NOMO-1 treated with DMSO at 0.1 percent for 48 hours (cell line): ENCODE results near the gene CTDP1.

ENCODE experiments used
- DNase-seq: peaks from one replicate; lab custom pipeline; 2025; ENCODE audit not compliant: unreplicated experiment; lab: John Stamatoyannopoulos, UW

CTDP1 gene

DNA sequence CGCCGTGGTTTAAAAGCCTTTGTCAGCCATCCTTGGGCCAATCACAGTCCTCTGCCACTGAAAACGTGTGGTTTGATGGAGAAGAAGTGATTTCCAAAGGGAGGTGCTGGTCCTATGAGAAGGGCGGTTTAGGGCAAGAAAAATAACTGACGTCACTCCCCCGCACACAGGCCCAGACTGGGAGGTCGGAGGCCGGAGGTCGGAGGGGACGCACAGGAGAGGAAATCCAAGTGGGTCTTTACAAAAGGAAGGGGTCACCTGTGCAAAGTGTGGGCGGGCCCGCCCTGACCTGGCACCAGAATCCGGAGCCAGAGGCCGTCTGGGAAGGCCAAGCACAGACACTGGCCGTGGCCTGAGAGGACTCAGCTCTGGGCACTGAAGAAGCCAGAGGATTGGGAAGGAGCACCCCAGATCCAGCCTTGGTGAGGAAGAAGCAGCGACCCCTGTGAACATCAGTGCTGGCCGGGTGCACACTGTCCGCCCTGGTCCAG, 100.1 kb downstream of the CTDP1 start:
- DNase-seq, result no peak

DNA sequence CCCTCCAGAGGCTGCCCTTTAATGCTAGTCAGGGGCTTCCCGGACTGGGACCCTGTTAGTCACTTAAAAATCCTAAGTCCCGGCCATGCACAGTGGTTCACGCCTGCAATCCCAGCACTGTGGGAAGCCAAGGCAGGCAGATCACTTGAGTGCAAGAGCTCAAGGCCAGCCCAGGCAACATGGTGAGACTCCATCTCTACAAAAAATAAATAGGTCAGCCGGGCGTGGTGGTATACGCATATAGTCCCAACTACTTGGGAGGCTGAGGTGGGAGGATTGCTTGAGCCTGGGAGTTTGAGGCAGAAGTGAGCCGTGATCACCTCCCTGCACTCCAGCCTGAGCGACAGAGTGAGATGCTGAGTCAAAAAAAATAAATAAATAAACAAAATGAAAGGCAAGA, 100.9 kb downstream of the CTDP1 start:
- no peak for DNase-seq

DNA sequence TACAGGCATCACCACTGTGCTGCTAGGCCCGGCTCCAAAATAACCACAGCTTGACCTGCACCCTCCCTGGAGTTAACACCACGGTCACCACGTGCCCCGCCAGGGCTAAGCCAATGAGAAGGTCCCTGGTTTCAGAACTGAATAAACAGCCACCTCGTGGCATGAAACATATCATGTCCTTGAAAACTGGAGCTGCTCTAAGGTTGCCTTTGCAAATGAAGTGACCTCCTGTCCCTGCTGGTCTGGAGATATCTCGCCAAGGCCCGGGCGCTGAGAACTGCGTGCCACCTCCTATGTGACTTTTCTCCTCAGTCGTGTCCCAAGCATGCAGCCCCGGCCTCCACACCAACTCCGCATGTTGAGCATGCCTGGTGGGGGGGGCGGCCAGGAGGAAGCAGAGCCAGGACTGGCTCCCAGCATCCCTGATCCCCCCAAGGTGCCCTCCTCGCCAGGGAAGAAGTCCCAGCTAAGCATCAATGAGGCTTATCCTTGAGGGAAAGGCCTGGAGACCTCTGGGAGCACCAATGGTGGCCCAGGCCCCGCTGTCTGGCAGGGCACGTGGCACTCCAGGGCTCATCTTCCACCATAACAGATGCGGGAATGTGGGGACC, 101.8 kb downstream of the CTDP1 start:
- no peak for DNase-seq

DNA sequence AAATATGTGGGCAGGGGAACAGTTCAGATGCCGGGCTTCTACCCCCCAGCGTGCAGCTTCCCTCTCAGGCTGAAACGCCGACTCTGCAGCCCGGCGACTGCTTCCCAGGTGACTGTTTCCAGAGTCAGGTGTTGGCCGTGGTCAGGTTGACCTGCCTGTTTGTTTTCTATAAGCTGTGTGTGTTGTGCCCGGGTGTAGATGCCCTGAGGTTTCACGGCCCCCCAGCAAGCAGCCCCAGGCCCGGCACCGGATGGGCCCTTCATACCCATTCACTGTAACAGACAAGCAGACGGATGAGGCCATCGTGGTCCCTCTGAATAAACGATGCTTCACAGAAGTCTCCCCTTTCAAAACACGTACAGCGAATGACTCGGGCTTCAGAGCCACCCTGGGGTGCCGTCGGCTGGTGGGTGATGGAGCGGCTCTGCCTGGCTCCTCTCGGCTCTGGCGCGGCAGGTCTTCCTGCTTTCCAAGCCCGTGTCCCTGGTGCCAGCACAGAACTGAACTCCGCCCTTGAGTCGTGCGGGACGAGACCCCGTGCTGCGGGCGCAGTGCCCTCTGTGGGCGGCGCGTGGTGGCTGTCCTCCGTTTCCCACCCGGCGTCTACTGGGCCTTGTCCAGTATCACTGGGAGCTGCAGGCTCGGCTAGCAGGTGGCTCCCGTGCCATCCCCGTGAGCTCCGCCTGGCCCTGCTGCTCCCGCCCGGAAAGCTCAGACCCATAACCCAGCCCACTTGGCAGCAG, 103.1 kb downstream of the CTDP1 start:
- no peak for DNase-seq

DNA sequence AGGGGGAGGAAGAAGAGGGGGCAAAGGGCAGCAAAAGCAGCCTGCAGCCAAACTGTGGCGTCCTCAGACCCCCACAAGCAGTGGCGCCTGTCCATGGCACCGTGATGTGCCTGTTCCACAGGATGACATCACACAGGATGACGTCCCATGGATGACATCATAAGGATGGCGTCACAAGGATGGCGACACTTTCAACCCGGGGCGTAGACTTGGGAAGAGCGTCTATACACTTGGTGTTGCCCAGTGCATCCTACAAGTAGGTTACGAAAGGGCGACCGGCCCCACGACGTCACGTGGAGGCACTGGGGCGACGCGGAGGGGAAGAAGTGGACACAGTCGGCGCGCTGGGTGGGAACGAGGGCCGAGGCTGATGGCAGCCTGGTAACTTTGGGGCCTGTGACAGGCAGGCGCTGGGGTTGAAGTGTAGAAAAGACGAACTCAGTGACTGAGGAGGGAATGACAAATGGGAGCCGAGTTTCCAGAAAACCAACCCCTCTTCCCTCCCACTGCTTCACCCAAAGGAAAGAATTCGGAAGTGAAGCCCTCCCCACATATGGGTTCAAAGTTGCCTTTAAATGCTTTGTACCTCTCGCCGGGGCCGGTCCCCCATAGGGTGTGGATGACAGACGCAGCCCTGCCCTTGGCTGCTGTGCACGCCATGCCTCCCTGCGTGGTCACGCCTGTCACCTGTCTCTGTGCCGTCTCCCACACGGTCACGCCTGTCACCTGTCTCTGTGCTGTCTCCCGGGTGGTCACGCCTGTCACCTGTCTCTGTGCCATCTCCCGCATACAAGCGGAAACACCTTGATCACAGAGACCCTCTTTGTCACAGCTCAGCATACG, 104.7 kb downstream of the CTDP1 start:
- DNase-seq, result no peak

DNA sequence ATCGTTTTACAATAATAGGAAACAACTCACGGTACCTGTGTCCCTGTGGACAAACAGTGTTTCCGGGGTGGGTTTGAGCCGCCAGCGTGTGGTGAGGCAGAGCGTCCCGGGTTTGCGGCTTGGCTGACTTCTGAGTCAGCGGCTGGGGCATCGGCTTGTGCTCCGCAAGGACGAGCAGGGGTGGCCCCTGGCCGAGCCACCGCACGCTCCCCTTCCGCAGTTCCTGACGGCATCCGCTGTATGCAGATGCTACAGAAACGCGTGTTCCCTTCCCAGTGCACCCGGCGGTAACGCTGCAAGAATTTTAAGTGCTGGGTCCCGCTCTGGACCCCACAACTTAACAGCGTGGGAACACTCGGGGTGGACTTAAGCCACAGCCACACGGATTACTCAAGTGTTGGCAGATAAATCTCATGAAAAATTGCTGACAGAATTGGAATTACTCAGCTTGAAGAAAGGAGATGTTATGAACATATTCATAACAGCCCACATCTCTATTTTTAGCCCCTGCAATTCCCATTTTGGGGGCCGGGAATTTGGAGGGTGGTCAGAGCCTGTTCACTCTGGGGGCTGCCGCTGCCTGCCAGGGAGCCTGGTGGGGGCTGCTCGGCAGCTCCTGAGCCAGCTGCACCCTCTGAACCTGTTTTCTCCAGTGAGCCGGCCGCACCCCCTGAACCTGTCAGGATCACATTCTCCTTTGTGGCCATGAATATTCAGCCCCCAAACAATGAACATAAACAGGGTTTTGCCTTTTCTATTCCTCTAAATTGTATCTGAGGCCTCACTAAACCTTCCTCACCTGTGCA, 105.6 kb downstream of the CTDP1 start:
- no peak for DNase-seq

DNA sequence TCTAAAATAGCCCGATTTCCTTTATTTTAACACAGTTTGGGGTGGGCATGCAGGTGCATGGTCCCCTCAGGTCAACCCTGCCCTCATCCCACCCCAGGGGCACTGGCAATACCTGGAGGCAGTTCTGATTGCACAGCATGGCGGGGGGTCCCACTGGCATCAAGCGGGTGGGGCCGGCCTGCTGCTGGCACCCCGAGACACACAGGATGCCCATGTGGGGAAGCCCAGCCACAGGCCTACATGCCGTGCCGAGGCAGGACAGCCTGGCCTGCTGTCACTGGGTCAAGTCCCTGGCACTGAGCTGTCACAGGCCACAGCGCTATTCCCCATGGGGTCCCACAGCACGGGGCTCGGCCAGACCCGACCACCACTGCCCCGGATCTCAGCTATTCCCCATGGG, 106.2 kb downstream of the CTDP1 start:
- DNase-seq, result no peak

DNA sequence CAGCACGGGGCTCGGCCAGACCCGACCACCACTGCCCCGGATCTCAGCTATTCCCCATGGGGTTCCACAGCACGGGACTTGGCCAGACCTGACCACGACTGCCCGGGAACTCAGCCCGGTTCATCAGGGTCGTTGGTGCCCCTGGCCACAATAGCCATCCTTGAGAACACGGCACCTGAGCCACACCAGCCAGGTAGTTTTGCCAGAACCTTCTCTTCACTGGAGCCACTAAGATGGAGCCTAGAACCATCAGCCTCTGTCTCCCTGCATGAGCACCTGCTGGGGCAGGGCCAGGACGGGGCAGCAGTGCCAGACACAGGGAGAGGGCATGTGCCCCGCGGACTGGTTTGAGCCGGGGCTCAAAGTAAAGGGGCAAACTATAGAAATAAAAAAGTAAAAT, 106.7 kb downstream of the CTDP1 start:
- DNase-seq, result no peak

DNA sequence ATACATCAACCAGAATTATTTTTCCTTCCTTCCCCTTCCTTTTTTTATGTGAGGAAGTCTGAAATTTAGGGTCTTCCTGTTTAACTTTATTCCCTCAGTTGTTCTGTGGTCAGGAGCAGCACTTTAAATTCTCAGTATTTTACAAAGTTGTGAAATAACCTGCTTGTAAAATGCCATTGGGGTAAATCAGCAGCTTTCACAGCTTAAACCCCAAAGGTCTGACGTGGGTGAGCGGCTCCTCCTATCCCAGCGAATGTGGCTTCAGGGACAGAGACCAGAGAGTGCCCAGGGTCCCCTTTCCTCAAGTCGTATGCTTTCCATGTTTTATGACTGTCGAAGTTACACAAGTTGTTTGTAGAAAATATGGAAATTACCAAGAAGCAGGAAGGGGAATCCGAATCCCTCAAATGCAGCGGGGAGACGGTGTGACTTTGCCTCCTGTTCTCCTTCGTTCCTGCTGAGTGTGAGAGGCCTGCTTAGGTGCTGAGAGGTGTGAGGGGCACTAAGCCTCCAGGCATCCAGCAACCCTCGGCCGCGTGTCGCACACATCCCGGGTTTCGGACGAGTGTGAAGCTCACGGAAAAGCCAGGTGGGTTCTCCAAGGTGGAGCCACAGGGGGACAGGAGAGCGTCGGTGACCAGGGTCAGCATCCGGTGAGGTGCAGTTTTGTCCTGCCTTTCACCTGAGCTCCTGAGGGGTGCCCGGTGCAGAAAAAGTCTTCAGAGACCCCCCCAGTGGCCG, 107.4 kb downstream of the CTDP1 start:
- DNase-seq, result peak; percentile 53

DNA sequence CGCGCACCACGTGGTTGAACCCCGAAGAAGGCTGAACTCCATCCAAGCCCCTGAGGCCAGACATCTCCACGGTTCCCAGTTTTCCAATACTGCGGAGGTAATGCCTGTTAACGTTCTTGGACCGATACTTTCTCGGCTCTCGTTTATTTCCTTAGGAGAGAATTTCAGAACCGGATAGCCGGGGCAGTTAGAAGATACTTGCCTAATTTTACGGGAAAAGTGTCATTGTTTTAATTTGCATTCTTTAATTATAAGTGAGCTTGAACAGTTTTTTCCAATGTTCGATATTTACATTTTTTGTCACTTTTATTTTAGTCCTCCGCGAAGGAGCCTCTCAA, 107.9 kb downstream of the CTDP1 start:
- DNase-seq, result no peak

DNA sequence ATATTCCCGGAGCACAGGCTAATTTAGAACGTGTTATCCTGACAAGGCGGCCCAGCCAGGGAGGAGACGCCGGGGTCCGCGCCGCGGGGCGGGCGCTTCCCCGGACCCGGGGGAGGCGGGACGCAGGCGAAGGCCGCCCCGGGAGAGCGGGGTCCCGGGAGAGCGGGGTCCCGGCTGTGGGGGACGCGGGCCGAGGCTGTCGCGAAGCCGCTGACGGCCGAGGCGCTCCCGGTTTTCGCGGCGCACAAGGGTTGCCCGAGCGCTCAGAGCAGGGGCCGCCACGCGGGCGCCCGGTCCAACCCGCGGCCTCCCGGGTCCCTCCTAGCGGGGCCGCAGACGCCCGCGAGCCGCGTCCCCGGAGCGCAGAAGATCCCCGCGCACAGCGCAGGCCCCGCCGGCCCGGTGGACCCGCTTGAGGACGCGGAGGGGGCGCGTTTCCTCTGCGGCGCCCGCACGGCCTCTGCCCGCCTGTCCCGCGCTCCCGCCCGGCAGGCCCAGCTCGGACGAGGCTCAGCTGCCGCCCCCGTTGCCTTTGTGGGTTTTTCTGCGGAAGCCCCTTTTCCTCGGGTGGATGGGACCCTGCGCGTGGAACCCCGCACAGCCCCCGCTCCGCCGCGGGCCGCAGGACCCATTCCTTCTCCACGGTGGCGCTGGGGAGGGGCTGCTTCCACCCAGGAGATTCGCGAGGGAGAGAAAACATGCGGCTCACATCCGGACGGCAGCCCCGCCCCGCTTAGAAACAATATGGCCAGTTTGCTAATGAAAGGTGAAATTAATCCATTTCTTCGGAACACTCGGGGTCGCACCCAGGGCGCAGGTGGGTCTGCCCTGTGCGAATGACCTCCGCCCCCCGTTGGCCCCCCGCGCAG, 108.5 kb downstream of the CTDP1 start:
- no peak for DNase-seq

DNA sequence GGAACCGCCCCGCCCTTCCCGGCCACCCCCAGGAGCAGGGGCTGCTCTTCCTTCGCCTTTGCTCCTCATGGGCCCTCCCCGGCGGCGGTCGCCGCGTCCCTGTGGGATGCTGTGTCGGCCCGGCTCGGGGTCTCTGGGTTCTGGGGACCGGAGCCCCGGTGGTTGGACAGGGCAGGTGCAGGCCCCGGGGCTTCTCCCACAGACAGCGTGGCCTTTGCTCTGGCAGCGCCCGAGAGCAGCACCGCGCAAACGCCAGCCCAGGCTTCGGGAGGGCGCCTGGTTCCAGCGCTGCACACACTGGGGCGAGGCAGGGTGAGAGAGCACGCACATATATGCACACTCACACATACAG, 109.1 kb downstream of the CTDP1 start:
- no peak for DNase-seq

DNA sequence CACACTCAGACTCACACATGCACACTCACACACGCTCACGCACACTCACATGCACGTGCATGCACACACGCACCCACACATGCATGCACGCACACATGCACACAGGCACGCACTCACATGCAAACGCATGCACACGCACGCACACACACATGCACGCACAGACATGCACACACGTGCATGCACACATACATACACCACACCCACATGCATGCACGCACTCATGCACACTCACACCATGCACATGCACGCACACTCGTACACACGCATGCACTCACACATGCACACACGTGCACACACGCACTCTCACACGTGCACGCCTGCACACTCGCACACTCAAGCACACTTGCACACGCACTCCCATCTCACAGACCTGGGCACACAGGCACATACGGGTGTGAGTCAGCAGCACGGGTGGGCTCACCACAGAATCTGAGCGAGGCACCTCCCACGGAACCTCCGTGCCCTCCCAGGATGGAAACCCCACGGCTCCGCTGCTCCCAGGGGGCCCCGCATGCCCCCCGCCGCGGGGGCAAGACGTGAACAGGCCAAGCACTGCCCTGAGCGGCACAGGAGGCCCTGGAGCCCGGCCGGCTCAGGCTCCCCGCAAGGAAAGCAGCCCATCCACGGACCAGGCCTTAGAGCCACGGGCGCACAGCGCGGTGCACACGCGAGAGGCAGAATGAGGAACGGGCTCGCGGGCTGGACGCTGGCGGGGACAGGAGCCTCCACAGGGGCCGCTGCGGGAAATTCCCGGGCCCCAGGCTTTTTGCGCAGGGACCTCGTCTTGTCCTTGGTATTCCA, 109.7 kb downstream of the CTDP1 start:
- no peak for DNase-seq

DNA sequence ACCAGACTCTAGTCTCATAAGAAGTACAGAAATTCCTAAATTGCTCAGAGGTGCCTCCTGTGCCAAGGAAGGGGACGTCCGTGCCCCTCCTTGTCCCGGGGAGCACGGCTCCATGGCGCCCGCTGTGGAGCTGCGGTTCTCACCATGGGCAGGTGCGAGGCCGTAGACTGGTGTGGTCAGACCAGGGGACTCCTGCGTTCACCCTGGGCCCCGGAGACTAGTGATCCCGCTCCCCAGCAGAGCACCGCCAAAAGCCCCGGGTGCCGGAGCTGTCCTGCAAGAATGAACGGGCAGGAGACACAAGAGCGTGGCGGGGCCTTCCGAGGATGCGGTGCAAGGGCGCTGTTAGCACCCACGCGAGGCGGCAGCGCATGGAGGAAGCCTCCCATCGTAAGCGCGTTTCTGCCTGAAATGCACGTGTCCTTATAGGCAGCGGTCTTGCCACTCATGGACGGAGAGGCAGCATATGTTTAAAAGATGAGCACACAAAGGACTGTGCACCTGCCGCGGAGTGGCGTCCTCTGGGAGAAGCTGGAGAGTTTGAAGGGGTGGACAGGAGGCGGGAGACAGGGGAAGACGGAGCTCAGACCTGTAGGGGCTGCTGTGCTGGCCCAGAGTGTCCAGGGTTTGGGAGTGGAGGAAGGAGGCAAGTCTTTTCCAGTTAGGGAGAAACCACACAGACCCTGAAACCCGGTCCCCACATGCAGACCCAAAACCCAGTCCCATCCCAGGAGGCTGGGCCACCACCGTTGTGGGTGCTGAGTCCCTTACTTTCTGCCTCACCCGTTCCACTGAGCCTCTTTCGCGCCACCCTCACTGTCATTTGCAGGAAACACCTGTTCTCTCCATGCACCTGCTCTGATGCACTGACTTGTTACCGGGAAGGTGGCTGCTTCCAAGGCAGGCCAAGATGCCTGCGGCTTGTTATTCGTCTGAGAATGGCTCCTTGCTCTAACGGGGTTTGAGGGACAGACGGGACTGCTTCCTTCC, 110.6 kb downstream of the CTDP1 start:
- no peak for DNase-seq

DNA sequence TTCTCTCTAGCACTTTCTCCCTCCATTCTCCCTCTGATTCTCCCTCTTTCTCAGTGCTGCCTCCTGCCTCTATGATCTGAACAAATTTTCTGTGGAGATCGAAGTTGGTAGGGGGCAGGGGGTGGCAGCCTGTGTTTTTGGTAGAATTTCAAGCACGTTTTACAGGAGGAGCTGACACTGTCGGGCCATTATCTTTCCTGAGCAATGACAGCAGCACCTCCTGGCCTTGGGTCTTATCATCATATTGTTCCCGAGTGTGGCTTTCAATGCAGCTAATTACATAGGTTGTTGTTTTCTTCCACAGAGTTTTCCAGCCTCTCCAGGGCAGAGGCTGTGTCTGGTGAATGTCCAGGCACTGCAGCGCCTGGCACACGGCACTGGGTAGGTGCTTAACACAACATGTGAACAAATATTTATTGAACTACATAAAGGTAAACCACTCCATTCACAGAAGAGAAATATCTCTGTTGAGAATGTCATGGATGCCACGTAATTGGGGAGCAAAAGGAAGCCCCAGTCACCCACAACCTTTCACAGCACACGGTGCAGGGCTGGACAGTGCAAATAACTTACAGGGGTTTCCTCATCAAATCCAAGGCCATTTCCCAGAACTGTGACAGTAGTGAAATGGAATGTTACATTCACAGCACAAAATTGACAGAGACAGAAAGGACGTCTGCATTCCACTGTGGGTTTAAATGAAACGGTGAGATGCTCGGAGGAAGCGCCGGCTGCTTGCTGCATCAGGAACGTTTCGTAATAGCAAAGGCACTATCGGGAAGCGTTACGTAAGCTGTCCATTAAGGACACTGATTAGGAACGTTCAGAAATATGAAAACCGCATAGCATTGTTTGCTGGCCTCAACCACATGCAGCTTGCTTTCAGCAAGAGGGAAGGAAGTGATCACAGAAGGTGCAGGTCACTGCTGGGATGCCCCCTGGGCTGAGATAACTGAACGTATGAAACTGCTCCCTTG, 111.7 kb downstream of the CTDP1 start:
- DNase-seq, result peak; percentile 98
